Panc1 (cell line): Measurements from ENCODE around the gene WDFY3.

Experiments used
- CTCF ChIP-seq: fragments of 450-650 bp; IDR thresholded peaks from 2 replicates; pipeline ENCODE4 v1.5.1; 2017; ENCODE audit warnings: mild to moderate bottlenecking
- REST ChIP-seq, 2 experiments: IDR thresholded peaks; 2 replicates each; pipeline ENCODE4 v1.6.1; 2011 to 2012; ENCODE audit warnings: low read depth in 2 of 2, control low read depth in 1 of 2, low read length in 1 of 2, mild to moderate bottlenecking in 1 of 2, moderate library complexity in 1 of 2; ENCODE audit not compliant: insufficient read depth in 1 of 2

- TF ChIP-seq CTCF (no peak), REST (IDR thresholded peaks at IDR 0.05; ENCODE audit: insufficient read depth in 1 of 2, low read depth in 2 of 2, low read length in 1 of 2) (no peak)
These were observed 35.2 kb downstream of the WDFY3 start for GRCh38 chr4:84931274-84931673.
